Upper lobe of left lung (tissue), 6 donors: ENCODE data around the gene RBM10. TPM values are rescaled to one million over a fixed set of nuclear protein-coding genes. Genes with fewer than 3 reads are reported as not detected.

ENCODE experiments used
- ATAC-seq, 2 donors: fragments of 200-7000 bp; cut with Tn5 transposase; one replicate each; pipeline ENCODE4 v1.9.1; 2022; ENCODE audit warnings: mild to moderate bottlenecking in 2 of 2, moderate library complexity in 2 of 2; ENCODE audit not compliant: low FRiP score in 2 of 2
- DNase-seq, 2 donors: peaks; one replicate each; pipeline ENCODE4 v3.0.0-alpha.2; 2019 to 2020
- H3K27ac ChIP-seq, 4 donors: fragments of 200-600 bp; sonication (generic); one replicate each; pipeline ENCODE4 v1.5.1; 2016 to 2019
- H3K27me3 ChIP-seq, 4 donors: fragments of 200-600 bp; sonication (generic); one replicate each; pipeline ENCODE4 v1.5.1; 2017 to 2019
- H3K36me3 ChIP-seq, 4 donors: fragments of 200-600 bp; sonication (generic); one replicate each; pipeline ENCODE4 v1.5.1; 2016 to 2019
- H3K4me1 ChIP-seq, 4 donors: fragments of 200-600 bp; sonication (generic); one replicate each; pipeline ENCODE4 v1.5.1; 2018 to 2019
- H3K4me3 ChIP-seq, 4 donors: fragments of 200-600 bp; sonication (generic); one replicate each; pipeline ENCODE4 v1.5.1; 2017 to 2019; ENCODE audit warnings: mild to moderate bottlenecking in 2 of 4, moderate library complexity in 1 of 4
- H3K9me3 ChIP-seq, 4 donors: fragments of 200-600 bp; sonication (generic); one replicate each; pipeline ENCODE4 v1.5.1; 2018 to 2019
- CTCF ChIP-seq, 6 experiments: fragments of 450-650 bp in 4 of 6; fragments of 200-600 bp in 2 of 6; sonication (generic) in 2 of 6; IDR thresholded peaks; one replicate each; pipeline ENCODE4 v1.5.1; 2016 to 2019; ENCODE audit warnings: antibody characterized with exemption in 6 of 6
- EP300 ChIP-seq, 4 donors: sonication (generic); formaldehyde crosslinking; IDR thresholded peaks; one replicate each; pipeline ENCODE4 v1.5.1; 2017; ENCODE audit warnings: antibody characterized with exemption in 4 of 4, control low read depth in 2 of 4
- POLR2A ChIP-seq, 4 donors: fragments of 450-650 bp; IDR thresholded peaks; one replicate each; pipeline ENCODE4 v1.5.1; 2016 to 2017; ENCODE audit warnings: antibody characterized with exemption in 4 of 4, mild to moderate bottlenecking in 2 of 4
- POLR2AphosphoS5 ChIP-seq, 2 donors: sonication (generic); formaldehyde crosslinking; IDR thresholded peaks; one replicate each; pipeline ENCODE4 v1.5.1; 2017; ENCODE audit warnings: antibody characterized with exemption in 2 of 2
- WGBS, 2 donors: methylation state at CpG; one replicate each; pipeline ENCODE4 v1.1.5; 2017 to 2018; 5-methylcytosine and 5-hydroxymethylcytosine counted together
- total RNA-seq, 6 donors: library from RNA; depleted of rRNA in 4 of 6; stranded (reverse); fragments of >200 nt in 4 of 6; gene quantifications; one replicate each; pipeline versions ENCODE4 v1.1.0 to v1.2.1, GENCODE V29; 2016 to 2021
- donor health status: DM: no; HTN: no; CAD: no; lungs with moderate emphysema.
- donor health status: DM: no; HTN: yes; CAD: no; lungs with severe emphysema.

Gene RBM10
- total RNA-seq, 6 donors from 2014 or later = 29.2 to 59.7 (median 32.5) TPM

DNA sequence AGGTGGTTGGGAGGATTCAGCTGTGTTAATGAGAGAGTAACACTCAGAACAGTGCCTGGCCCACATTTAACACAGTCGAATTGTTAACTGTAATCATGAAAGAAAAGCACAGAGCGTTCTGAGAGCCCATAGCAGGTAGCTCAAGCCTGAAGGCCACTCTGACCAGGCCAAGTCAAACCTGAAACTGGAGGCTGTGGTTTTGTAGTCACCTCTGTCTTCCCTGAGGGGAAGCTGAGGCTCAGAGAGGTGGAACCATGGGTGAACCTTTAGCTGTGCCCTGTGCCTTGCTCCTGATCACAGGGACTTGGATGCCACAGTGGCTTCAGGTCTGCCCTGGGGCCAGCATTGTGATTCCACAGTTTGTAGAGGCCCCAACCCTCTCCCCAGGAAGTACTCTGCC lies 32.1 kb downstream of the RBM10 start:
- Histone ChIP-seq H3K4me3 (no peak overlapping the region), H3K27me3 (no peaks in the 10 kb centered on the region), H3K4me1 (no peaks in the 10 kb centered on the region), H3K36me3 (peaks cover 7 to 96% (median 55%) of the 10 kb centered on the region in 4 donors), H3K27ac (no peak overlapping the region), H3K9me3 (no peaks in the 10 kb centered on the region)
- WGBS, 2 donors = 100% methylated on average over 2 of the region's 2 CpGs; no CpG with 5 or more reads in 1 of the 2 donors
- no peak for TF ChIP-seq EP300 (IDR thresholded peaks at IDR 0.05)
- TF ChIP-seq POLR2A (IDR thresholded peaks at IDR 0.05) = no peak
- TF ChIP-seq POLR2AphosphoS5 (IDR thresholded peaks at IDR 0.05) = no peak
- TF ChIP-seq CTCF (IDR thresholded peaks at IDR 0.05) = no peak
- peak in 1 of 2 donors; percentile 12 for DNase-seq
- ATAC-seq = no peak

DNA sequence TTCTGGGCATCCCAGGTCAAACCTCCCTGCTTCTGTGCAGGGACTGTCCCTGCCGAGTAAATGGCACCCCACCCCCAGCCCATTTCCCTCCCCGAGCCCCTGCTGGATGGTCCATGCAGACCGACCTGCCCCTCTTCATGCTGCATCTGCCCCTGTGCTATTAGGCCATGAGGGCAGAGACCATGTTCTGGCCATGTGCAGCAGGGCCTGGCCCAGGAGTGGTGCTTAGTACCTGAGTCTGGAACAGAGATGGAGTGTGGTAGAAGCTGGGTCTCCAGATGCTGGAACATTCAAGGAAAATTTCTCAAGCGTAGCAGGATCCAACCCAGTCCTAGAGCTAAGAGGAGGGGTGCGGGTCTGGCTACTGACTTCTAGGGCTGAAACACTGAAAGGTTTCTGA lies 33.3 kb downstream of the RBM10 start:
- WGBS, 2 donors = 84 to 100% methylated on average over 1 to 5 of the region's 5 CpGs
- no peaks in the 10 kb centered on the region for H3K27me3 ChIP-seq
- no peak overlapping the region for H3K4me3 ChIP-seq
- no peaks in the 10 kb centered on the region for H3K9me3 ChIP-seq
- TF ChIP-seq POLR2A (IDR thresholded peaks at IDR 0.05) (no peak), POLR2AphosphoS5 (IDR thresholded peaks at IDR 0.05) (no peak), CTCF (IDR thresholded peaks at IDR 0.05) (no peak)
- peak overlapping the region in 1 of 4 donors; percentile 18 for H3K27ac ChIP-seq
- no peaks in the 10 kb centered on the region for H3K4me1 ChIP-seq
- H3K36me3 ChIP-seq = peaks cover 7 to 93% (median 48%) of the 10 kb centered on the region in 4 donors
- DNase-seq (no peak), ATAC-seq (no peak)

DNA sequence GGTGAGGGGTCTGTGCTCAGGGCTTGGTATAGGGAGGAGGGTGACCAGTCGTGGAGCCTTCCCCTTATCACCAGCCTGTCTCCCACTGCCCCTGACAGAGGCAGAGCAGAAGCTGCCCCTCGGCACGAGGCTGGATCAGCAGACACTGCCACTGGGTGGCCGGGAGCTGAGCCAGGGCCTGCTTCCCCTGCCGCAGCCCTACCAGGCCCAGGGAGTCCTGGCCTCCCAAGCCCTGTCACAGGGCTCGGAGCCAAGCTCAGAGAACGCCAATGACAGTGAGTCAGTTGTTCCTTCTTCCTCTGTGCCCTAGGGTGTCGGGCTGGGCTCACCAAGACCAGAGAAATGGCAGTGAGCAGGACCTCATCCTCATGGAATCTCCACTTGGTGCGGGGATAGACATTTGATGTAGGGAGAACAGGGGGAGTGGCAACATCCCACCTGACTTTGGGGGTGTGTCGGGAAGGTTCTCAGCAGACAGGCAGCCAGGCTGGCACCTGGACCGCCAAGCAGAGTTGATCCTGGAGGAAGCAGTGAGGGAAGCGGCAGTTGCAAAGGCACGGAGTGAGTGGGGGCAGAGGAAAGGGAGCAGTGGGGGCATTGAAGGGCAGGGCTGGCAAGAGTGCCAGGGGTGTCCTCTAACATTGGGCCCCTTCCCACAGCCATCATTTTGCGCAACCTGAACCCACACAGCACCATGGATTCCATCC lies 34.4 kb downstream of the RBM10 start:
- no peaks in the 10 kb centered on the region for H3K9me3 ChIP-seq
- ATAC-seq = no peak
- H3K27ac ChIP-seq = no peak overlapping the region
- H3K36me3 ChIP-seq = peaks cover 7 to 90% (median 47%) of the 10 kb centered on the region in 4 donors
- TF ChIP-seq EP300 (IDR thresholded peaks at IDR 0.05) = no peak
- no peak for TF ChIP-seq POLR2A (IDR thresholded peaks at IDR 0.05)
- no peak for TF ChIP-seq CTCF (IDR thresholded peaks at IDR 0.05)
- no peaks in the 10 kb centered on the region for H3K4me1 ChIP-seq
- H3K4me3 ChIP-seq = no peak overlapping the region
- H3K27me3 ChIP-seq = no peaks in the 10 kb centered on the region
- DNase-seq = no peak
- WGBS, 2 donors = 68 to 91% methylated on average over 7 to 14 of the region's 14 CpGs

DNA sequence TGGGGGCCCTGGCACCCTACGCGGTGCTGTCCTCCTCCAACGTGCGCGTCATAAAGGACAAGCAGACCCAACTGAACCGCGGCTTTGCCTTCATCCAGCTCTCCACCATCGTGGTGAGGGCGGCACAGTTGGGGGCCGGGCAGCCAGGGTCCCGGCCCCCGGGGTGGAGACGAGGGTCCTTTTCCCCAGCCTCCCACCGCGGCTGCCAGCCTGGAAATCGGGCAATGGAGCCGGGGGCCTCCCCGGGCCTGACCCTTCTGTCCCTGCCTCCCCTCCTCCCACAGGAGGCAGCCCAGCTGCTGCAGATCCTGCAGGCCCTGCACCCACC lies 34.9 kb downstream of the RBM10 start:
- DNase-seq = no peak
- no peak for ATAC-seq
- Histone ChIP-seq H3K4me3 (no peak overlapping the region), H3K9me3 (no peaks in the 10 kb centered on the region), H3K4me1 (no peaks in the 10 kb centered on the region), H3K27me3 (no peaks in the 10 kb centered on the region), H3K36me3 (peaks cover 7 to 90% (median 48%) of the 10 kb centered on the region in 4 donors), H3K27ac (no peak overlapping the region)
- 95% methylated on average over 18 of the region's 18 CpGs; no CpG with 5 or more reads in 1 of the 2 donors for WGBS, 2 donors
- TF ChIP-seq EP300 (IDR thresholded peaks at IDR 0.05) (no peak), POLR2A (IDR thresholded peaks at IDR 0.05) (no peak), POLR2AphosphoS5 (IDR thresholded peaks at IDR 0.05) (no peak), CTCF (IDR thresholded peaks at IDR 0.05) (no peak)

- ATAC-seq (no peak), DNase-seq (no peak)
- H3K4me3 ChIP-seq = no peak overlapping the region
- H3K27me3 ChIP-seq = no peaks in the 10 kb centered on the region
- no peak for TF ChIP-seq POLR2A (IDR thresholded peaks at IDR 0.05)
- TF ChIP-seq POLR2AphosphoS5 (IDR thresholded peaks at IDR 0.05) = no peak
- TF ChIP-seq CTCF (IDR thresholded peaks at IDR 0.05) = no peak
- no peak for TF ChIP-seq EP300 (IDR thresholded peaks at IDR 0.05)
- no peaks in the 10 kb centered on the region for H3K4me1 ChIP-seq
- 84 to 94% methylated on average over 4 to 7 of the region's 8 CpGs for WGBS, 2 donors
- H3K27ac ChIP-seq = no peak overlapping the region
- H3K36me3 ChIP-seq = peaks cover 7 to 90% (median 48%) of the 10 kb centered on the region in 4 donors
- no peaks in the 10 kb centered on the region for H3K9me3 ChIP-seq
These were observed 35.3 kb downstream of the RBM10 start for GRCh38 chrX:47180346-47180745.
